ENCODE data around the gene RFPL4A.

The RFPL4A gene

GRCh38 chr19:55802281-55802680 lies 43.4 kb downstream of the RFPL4A start:
- DNase-seq (ENCODE audit: low read depth): no peak

DNA sequence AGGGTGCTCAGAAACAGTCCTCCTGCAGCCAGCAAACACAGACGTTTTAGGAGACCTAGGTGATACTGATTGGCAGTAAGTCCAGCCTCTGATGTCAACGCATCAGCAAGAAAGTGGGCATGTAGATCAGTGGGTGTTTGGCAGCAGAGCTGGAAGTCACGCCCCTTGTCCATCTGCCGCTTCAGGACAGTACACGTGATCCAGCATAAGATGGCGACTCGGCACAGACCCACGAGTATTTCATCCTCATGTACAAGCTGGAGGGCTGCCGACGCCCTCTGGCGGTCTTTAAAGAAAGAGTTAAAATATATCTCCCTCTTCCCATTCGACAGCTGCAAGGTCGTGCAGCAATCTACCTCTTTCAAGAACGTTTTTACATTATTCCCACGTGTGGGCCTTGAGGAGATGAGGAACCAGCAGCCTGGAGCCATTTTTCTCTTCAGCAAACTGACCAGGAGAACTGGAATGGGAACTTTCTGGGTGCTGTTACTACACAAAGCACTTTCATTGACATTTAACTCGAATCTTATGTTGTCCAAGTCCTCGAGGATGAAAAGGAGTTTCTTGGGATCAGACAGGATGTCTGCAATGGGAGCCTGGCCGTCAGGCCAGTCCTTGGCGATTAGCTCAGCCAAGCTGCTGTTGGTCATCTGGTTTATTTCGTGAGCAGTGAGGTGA lies 50.6 kb downstream of the RFPL4A start:
- peak; percentile 1 for DNase-seq (ENCODE audit: low read depth)

DNA sequence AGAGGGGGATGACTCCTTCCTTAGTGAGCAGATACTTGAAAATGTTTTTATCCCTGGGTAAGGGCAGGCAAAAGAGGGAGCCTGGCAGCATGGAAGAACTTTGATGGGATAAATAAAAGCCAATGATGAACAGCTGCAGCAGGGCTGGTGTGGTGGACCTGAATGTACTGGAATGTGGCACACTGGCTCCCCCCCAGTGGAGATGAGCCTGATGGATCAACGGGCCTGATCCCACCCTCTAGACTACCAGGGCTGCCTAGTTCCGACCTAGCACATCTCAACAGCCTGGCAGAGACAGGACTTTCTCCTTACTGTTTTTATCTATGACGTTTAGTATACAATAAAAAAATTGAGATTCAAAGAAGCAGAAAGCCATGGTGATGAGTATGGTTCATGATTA lies 52.4 kb downstream of the RFPL4A start:
- DNase-seq (ENCODE audit: low read depth): no peak

- no peak for DNase-seq (ENCODE audit: low read depth)
These were observed 53.6 kb downstream of the RFPL4A start for GRCh38 chr19:55812449-55812848.

Measured in stimulated activated CD8-positive, alpha-beta memory T cell treated with anti-CD3 and anti-CD28 coated beads, Interleukin-4, amount 100 ng/mL, for 24 hours (primary cell).